Activated T-cell treated with anti-CD3 and anti-CD28 coated beads for 24 hours (primary cell): ENCODE results near the gene MFAP4.

Experiments used
- DNase-seq: peaks from one replicate; pipeline ENCODE4 v3.0.0-alpha.2; 2020; ENCODE audit warnings: low read depth

The MFAP4 gene, protein sequence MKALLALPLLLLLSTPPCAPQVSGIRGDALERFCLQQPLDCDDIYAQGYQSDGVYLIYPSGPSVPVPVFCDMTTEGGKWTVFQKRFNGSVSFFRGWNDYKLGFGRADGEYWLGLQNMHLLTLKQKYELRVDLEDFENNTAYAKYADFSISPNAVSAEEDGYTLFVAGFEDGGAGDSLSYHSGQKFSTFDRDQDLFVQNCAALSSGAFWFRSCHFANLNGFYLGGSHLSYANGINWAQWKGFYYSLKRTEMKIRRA

DNA sequence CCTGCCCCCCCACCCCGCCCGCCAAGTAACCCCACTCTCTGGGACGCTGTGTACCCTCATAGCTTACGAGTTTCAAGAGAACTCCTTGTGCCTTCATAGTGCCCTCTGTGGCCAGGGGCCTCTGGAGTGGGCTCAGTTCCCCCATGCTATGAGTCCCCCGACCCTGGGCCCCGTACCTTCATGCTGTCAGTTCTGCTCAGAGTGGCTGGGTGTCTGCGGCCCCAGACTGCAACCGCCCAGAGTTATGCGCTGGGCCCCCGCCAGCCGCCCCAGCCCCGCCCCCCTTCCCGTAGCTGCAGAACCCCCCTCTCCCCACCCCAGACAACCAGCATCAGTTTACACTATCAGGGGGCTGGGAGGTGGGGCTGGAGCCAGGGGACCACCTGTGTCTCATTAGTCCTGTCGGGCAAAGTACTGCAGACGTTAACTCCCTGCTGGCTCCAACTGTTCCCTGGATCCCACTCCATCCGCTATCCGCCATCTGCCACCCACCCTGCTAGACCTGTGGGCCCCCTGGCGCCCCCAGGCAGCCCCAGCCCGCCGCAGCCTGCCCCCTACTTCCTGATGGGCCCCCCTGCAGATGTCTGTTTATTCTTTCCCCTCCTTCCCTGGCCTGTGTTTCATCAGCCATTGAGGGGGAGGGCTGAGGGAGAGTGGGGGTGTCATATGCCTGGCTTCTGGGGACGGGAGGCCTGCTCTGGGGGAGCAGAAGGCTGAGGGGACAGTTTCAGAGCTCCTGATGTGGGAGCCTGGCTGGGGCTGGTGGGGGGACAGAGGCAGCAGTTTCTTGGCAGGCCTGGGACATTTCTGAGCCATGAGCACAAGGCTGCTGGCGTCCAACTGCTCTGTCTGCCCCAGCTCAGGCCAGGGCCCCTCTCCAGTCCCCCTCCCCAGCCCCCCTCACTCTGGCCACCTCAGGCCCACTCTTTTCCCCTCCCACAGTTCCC is at the start of gene MFAP4:
TSS of gene MFAP4 (minus strand) at position 217 of the 947 bp plus-strand sequence. CDS start at position 182, 35 bp downstream.
- no peak for DNase-seq

DNA sequence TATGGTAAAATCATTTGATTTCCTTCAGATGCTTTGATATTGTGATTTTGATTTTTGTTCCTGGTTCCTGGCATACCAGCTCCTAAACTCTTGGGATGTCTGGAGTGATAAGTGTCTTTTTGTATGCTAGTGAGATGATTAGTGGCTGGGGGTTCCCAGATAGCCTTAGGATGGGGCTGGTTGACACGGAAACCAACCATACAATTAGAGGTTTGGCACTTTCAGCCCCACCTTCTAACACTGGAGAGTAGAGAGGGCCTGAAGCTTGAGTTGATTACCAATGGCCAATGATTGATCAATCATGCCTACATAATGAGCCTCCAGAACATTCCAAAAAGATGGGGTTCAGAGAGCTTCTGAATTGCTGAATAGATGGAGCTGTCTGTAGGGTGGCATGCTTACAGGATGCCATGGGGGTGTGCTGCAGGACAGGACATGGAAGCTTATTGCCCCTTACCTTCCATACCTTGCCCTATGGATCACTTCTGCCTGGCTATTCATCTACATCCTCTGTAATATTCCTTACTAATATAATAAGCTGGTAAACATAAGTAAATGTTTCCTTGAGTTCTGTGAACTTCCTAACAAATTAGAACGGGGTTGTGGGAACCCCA is 46.8 kb upstream of the MFAP4 start:
- DNase-seq = no peak

DNA sequence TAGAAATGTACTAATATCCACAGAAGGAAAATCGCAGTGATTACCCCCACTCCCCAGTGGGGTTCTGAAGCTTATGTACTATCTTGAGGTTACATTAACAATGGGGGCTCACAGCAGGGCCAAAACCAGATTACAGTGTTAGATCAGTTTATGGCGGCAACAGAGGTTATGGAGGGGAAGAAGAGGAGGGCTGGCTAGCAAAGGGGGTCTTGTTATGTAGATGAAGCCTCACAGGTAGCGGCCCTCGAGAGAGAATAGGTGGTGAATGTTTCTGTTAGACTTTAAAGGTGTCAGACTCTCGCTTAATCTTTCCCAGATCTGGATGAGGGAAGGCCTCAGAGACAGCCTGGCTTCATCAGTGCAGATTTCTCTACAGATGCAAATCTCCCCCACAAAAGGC is 46.3 kb upstream of the MFAP4 start:
- DNase-seq = no peak

DNA sequence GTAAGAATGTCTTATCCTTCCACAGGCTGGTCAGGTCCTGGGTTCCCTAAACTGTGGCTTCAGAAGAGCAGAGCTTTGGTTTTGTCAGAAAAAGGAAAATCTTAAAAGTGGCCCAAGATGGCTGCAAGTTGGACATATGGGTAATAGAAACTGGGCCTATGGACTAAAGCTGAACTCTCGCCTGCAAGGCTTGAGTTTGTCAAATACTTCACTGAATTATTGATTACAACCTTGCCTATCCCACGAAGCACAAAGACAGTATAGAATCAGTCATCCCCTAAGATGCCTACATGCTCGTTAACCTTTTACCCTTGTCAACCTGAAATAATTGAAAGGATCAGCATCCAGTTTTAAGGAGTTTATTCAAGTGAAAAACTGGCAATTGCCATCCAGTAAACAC is 44.7 kb upstream of the MFAP4 start:
- no peak for DNase-seq

DNA sequence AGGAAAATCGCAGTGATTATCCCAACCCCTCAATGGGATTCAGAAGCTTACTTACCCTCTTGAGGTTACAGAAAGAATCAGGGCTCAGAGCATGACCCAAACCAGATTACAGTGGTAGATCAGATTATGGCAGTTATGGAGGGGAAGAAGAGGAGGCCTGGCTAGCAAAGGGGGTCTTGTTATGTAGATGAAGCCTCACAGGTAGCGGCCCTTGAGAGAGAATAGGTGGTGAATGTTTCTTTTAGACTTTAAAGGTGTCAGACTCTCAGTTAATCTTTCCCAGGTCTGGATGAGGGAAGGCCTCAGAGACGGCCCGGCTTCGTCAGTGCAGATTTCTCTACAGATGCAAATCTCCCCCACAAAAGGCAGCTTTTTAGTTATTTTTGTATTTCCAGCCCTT is 39.6 kb upstream of the MFAP4 start:
- no peak for DNase-seq

DNA sequence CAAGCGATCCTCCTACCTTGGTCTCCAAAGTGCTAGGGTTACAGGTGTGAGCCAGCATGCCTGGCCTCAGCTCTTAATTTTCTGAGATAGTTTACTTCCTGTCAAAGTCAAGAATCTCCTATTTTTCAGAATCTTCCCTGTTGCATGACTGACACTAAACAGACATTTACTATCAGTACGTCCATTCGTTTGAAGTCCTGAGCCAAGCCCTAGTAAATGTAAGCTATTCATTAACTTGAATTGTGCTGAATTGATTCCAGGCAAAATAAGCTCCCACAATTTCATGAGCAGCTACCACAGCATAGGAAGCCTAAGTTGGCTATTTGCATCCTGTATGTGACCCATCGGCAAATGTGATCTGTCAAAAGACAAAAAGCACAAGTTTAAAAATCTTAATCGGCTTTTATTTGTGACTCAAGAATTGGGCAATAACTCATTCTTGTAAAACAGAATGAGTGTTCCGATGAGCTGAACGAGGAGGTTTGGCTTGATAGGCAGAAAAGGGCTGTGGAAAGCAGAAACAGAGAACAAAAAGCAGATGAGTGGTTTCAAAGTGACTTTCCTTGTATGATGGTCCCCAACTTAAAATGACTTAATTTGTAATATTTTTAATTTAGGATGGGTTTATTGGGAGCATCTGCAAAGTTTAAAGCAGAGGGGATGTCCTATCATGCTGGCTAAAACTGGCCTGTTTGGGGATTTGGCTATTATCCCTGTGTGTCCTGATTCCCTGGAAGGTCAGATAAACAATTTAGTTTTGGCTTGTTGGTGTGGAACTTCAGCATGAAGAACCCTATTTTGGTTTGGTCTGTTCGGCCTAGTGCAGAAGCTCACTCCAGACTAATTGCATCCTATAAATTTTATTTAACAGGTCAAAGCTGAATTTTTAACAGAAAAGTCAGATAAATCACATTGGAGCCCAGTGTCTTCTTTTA is 38.2 kb upstream of the MFAP4 start:
- DNase-seq = no peak

DNA sequence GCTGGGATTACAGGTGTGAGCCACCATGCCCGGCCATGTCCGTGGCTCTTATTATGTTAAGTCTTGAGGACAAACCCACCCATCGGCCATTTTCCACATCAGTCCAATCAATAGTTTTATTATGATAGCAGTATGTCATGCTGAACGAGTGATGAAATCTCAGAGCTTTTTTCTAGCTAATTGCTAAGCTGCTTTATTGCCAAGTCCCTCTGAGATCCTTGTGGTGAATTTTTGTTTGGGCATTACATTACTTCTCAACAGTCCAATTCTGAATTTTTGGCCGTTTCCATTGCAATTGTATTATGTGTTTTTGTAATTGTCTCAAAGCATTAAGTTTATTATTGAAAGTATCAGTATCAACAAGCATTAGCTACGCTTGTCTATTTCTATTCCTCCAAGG is 34.9 kb upstream of the MFAP4 start:
- DNase-seq = no peak

DNA sequence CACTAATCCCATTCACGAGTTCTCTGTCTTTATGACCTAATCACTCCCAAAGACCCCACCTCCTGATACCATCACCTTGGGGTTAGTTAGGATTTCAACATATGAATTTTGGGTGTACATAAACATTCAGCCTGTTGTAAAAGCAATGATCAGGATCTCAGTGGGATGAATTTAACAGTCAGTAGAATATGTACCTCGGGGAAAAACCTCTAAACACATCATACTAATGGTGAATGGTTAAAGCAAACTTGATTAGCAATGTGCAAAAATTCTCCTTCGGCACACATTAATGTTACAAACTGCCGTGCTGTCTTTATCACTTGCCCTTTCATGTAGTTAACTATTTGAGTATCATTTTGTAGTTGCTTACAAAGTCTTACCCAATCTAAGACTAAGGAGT is 34.2 kb upstream of the MFAP4 start:
- no peak for DNase-seq

DNA sequence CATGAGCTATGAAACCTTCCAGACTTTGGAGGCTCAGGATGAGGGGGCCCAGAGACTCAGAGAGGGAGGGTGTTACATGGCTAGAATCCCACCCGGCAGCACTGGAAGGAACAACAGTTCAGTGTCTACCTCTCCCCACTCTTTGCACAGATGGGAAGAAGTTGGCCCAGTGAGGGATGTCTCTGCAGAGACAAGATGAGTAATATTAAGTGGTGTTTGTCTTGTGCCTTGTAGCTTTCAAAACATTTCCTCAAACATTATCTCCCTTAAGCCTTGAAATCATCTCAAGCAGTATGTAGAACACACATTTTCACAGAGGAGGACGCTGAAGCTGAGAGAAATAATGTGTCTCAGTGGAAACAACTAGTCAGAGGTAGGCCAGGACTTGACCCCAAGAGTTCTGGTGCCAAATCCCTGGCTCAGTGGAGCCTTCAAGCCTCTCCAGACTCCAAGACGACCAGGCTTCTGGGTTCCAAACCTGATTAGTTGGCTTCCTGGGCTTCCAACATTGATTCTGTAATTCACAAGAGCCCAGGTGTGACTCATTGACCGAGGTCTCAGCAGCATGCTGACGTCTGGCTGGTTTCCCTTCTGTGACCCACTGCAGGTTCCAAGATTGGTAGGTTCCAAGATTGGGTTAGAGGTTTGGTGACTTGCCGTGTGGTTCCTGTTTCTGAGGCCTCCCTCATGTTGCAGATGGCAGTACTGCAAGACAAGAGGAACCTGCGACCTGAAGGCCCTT is 31.4 kb upstream of the MFAP4 start:
- no peak for DNase-seq

DNA sequence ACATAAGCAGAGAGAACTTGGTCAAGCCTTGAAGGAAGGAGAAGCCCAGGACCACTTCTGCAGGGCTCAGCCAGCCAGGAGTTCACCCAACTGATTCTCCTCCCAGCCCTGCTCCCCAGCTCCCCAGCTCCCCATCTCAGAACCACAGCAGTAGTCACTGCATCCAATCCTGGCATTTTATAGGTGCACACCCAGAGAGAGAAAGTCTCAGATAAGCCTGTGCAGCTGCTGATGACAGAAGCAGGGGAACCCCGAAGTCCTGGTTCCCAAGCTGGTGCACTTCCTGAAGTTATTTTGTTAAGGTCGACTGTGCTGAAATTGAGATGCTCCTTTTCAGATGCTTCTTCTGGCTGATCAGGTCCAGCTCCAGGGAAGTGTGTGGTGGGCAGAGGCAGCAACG is 30.6 kb upstream of the MFAP4 start:
- no peak for DNase-seq

DNA sequence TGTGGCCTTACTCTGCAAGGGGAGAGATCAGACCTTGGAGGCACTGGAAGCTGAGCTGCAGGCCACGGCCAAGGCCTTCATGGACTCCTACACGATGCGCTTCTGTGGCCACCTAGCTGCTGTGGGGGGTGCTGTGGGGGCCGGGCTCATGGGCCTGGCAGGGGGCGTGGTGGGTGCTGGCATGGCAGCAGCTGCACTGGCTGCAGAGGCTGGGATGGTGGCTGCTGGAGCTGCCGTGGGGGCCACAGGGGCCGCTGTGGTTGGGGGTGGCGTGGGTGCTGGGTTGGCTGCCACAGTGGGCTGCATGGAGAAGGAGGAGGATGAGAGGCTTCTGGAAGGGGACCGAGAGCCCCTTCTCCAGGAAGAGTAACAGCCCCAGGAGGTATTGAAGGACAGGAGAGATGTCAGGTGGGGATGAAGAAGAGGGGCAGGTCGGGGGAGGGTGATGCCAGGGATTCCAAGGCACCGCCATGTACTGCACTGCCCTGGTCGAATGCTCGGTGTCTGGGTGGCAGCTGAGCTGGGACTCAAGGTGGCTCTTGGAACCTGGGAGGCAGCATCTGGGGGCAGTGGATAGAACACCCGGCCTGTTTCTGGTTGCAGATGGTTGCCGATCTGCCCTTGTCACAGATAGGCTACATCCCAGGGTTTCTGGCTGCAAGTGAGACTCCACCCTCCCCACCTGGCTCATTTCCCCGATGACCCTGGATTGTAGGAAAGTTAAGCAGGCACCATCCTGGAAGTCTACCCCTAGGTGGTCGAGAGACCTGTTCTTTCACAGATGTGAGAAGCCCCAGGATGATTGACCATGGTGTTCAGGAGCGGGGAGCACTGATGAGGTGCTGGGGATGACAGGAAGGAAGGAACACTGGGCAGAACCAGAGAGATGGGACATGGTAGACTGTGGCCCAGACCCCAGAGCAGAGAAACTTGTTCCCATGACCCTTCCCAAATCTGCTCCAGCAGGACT is 29.1 kb upstream of the MFAP4 start:
- DNase-seq = no peak

DNA sequence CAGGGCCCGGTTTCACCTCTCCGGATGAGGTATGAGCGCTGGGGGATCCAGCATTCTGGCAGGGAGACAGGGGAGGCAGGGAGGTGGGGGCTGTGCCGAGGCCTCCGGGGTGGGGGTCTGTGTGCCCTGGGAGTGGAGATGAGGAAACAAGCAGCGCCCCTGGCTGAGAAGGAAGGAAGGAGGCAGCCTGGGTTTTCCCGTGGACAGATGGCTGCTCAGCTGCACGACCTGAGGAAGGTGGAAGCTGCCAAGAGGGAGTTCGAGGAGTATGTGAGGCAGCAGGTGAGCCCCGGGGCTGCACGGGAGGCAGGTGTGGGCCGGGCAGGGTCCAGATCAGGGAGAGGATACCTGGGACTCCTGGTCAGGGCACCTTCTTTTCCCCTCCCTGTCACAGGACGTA is 28.3 kb upstream of the MFAP4 start:
- DNase-seq = no peak

DNA sequence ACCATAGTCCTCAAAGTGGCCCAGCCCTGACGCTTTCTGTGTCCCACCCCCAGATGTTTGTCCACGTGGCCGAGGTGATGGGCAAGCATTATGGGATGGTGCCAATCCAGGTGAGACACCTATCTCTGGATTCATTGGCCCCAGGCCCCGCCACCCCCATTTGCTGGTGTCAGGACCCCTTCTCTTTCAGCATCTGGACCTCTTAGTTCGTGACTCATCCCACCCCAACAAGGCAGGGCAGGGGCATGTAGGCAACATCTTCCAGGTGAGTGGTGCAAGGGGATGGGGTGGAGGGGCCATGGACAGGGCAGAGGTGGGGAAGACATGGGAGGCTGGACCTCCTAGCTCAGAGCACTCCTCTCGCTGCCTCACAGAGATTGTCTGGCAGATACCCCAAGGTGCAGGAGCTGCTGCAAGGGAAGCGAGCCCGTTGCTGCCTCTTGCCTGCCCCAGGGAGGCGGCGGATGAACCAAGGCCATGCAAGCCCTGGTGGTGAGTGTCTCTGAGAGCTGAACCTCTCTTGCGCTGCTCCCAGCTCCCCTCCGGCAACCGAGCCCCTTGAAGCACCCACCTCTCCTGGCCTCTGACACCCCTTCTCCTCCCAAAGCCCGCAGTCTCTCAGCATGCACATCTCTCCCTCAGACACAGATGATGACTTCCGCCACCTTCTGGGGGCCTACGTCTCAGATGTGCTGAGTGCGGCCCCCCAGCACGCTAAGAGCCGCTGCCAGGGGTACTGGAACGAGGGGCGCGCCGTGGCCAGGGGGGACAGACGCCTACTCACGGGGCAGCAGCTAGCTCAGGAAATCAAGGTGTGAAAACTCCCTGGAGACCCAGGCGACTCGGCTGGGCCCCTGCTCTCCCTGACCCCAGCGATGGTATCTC is 27.6 kb upstream of the MFAP4 start:
- DNase-seq = no peak

DNA sequence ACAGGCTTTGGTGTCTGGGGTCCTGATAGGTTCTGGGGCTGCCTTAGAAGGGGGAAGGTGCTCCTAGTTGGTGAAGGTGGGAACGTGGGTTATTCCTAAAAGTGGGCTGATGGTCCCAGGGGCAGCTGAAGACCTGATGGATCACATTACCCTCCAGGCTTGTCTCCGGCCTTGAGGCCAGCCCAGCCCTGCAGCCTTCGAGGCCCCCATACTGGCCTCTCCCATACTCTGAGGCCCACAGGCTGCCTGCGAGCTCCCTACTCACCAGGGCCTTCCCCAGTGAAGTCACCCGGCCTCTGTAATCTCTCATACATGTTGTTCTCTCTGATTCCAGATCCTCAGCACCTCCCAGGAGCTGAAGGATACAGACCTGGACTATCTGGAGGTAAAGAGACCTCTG is 26.8 kb upstream of the MFAP4 start:
- no peak for DNase-seq

DNA sequence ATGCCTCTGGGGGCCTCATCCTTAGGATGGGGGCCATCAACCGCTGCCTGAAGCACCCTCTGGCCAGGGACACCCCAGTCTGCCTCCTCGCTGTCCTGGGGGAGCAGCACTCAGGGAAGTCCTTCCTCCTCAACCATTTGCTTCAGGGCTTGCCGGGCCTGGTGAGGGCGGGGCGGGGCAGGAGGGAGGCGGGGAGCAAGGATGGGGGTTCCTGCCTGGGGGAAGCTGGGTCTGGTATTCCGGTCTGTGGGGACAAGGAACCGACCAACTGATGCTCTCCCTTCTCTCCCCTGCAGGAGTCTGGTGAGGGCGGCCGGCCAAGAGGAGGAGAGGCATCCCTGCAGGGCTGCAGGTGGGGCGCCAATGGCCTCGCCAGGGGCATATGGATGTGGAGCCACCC is 26.0 kb upstream of the MFAP4 start:
- no peak for DNase-seq

DNA sequence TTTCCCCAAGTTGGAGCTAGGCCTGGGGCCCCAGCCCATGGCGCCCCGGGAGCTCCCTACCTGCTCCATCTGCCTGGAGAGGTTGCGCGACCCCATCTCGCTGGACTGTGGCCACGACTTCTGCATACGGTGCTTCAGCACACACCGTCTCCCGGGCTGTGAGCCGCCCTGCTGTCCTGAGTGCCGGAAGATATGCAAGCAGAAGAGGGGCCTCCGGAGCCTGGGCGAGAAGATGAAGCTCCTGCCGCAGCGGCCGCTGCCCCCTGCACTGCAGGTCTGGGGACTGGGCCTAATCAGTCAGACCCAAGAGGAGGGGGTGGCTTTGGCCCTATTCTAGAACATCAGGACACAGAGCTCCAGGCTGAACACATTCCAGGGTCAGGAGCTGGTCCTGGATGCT is 25.5 kb upstream of the MFAP4 start:
- no peak for DNase-seq

DNA sequence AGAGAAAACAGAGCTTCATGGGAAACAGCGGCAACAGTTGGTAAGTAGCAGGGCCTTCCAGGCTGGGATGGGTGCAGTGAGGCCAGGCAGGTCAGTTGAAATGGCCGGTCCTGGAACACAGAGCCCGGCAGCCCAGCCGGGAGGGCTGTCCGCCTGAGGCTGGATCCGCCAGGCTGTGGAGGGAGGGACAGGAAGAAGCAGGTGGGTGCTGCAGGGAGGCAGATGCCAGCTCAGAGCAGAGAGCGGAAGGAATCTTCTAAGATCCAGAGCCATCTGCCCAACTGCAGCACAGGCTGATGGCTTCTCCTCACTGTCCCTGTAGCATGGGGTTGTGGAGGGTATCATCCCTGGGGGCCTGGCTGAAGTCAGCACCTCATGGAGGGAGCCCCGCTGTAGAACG is 24.6 kb upstream of the MFAP4 start:
- DNase-seq = no peak

DNA sequence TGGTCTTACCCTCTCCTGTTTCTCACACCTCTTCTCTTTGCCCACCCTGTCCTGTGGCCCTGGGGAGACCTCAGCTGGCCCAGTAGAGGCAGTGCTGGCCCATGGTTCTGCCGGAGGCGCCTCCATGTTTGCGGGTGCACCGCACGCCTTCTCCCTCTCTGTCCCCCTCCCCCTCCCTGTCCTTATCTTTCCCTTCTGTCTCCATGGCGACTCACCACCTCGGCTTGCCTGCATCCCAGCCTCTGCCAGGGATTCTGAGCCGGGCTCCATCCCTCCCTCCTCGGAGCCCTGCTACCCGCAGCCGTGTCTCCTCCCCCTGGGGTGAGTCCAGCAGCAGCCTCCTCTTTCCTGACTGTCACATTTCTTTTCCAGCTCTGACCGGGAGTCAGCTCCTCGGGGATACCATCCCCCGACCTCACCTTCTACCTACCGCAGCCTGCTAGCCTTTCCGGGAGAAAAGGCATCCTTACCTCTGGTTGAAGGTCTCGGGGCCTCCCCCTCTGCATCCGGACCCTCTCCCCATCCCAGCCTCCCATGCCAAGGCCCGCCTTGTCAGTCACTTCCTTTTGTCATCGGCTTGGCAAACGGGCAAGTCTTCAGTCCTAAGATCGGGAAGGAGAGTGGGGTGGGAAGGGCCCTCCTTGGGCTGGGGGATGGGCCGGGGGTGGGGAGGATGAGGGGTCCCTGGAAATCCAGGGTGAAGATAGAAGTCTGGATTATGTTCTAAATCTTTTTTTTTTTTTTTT is 24.1 kb upstream of the MFAP4 start, which contains the start of gene RNF112:
TSS of gene RNF112 (plus strand) at position 358 of the 746 bp plus-strand sequence. CDS start at position 535, 177 bp downstream.
- DNase-seq = no peak
